ENCODE data around the gene TCEAL8.

The TCEAL8 gene

DNA sequence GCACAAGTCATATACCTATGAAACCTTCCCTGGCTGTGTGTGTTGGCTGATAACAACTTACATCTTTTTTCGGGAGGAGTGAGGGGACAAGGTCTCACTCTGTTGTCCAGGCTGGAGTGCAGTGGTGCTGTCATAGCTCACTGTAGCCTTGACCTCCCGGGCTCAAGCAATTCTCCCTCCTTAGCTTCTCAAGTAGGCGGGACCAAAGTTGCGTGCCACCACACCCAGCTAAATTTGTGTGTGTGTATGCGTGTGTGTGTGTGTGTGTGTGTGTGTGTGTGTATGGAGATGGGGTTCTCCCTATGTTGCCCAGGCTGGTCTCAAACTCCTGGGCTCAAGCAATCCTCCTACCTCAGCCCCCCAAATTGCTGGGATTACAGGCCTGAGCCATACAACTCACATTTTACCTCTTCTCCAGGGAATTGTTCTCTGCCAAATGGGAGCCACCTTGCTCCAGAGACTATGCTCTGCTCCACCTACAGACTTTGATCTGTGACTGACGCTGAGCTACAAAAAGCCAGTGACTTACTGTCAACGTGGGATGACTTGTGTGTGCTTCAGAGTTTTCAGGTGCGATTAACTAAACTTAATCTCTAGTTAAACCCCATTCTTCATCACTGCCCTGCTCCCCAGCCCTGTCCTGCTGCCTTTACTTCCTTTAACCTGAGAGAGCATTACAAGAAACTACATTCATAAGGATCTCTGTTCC is 42.1 kb downstream of the TCEAL8 start:
- no peak for DNase-seq

DNA sequence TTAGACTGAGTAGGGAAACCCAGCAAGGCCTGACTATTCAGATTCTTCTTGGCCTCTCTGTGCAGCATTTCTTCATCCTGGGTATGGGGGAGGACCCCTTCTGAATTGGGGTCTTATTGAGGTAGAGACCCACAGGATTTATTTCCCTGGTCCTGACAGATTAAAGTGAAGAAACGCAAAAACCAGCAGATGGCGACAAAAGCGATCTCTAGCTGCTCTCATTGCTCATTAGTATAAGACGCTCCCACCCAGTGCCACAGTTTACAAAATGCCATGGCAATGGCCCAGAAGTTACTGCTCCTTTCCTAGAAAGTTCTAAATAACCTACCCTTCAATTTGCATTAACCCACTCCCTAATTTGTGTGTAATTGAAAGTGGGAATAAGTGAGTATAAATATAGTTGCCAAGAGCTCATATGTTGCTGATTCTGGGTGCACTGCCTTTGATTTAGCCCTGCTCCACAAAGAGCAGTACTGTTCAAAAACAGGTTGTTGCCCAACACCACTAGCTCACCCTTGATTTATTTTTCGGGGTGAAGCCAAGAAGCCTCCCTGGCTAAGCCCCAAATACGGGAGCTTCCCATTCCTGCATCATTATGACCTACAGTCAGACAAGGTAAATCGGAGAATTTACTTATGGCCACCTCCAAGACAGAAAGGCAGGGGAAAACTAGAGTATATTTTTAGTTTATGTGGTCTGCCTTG is 43.8 kb downstream of the TCEAL8 start:
- DNase-seq, result peak; percentile 25

DNA sequence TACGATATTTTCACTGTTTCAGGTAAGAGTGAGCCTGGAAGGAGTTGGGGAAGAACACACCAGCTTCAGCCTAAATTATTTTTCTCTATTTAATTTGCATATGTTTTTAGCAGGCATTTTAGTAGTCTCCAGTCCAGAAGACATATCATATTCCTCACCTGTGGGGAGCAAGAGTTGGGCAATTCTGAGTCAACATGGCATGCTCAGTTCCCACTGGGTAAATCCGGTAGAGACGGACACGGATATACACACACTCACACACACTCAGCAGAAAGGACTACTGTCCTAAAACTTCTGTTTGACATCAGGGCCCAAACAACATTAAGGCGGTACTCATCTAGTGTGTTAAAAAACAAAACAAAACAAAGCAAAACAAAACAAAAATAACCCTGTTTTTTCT is 44.9 kb downstream of the TCEAL8 start:
- no peak for DNase-seq
